Tibial nerve (tissue), 4 donors: Measurements from ENCODE around the gene BMP7.

Experiments used
- EP300 ChIP-seq, 2 donors: sonication (generic); formaldehyde crosslinking; IDR thresholded peaks; one replicate each; pipeline ENCODE4 v1.6.1; 2017; ENCODE audit warnings: antibody characterized with exemption in 2 of 2, mild to moderate bottlenecking in 1 of 2
- TF ChIP-seq, protein P1 (sequence below), 5 experiments: fragments of 200-600 bp in 3 of 5; fragments of 450-650 bp in 2 of 5; sonication (generic) in 3 of 5; IDR thresholded peaks; one replicate each; pipeline ENCODE4 v1.5.1; 2016 to 2019; ENCODE audit warnings: antibody characterized with exemption in 5 of 5, mild to moderate bottlenecking in 3 of 5, moderate library complexity in 2 of 5

DNA sequence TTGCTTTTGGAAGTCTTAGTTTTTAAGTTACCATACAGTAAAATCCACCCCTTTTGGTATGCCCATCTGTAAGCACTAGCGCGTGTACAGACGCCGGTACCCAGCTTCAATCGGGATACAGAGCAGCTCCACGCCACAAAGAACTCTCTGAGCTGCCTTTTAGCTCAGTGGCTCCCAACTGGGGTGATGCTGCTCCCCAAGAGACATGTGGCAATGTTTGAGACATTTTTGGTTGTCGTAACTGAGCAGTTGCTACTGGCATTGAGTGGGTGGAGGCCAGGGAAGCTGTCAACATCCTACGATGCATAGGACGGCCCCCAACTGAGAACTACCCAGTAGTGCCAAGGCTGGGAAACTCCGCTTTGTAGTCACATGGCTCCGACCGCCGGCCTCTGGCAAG, 73.3 kb downstream of the BMP7 start:
- no peak for TF ChIP-seq EP300 (IDR thresholded peaks at IDR 0.05)
- TF ChIP-seq, protein P1, sequence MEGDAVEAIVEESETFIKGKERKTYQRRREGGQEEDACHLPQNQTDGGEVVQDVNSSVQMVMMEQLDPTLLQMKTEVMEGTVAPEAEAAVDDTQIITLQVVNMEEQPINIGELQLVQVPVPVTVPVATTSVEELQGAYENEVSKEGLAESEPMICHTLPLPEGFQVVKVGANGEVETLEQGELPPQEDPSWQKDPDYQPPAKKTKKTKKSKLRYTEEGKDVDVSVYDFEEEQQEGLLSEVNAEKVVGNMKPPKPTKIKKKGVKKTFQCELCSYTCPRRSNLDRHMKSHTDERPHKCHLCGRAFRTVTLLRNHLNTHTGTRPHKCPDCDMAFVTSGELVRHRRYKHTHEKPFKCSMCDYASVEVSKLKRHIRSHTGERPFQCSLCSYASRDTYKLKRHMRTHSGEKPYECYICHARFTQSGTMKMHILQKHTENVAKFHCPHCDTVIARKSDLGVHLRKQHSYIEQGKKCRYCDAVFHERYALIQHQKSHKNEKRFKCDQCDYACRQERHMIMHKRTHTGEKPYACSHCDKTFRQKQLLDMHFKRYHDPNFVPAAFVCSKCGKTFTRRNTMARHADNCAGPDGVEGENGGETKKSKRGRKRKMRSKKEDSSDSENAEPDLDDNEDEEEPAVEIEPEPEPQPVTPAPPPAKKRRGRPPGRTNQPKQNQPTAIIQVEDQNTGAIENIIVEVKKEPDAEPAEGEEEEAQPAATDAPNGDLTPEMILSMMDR (IDR thresholded peaks at IDR 0.05) = no peak
